NCI-H526 (cell line): ENCODE results near the gene LMNTD2.
A peak's percentile ranks its signal among the peaks of the same experiment; 100 is the strongest.

Source experiments
- DNase-seq, 2 experiments: peaks; one replicate each; lab custom pipeline; 2025; lab: John Stamatoyannopoulos, UW

The LMNTD2 gene

DNA sequence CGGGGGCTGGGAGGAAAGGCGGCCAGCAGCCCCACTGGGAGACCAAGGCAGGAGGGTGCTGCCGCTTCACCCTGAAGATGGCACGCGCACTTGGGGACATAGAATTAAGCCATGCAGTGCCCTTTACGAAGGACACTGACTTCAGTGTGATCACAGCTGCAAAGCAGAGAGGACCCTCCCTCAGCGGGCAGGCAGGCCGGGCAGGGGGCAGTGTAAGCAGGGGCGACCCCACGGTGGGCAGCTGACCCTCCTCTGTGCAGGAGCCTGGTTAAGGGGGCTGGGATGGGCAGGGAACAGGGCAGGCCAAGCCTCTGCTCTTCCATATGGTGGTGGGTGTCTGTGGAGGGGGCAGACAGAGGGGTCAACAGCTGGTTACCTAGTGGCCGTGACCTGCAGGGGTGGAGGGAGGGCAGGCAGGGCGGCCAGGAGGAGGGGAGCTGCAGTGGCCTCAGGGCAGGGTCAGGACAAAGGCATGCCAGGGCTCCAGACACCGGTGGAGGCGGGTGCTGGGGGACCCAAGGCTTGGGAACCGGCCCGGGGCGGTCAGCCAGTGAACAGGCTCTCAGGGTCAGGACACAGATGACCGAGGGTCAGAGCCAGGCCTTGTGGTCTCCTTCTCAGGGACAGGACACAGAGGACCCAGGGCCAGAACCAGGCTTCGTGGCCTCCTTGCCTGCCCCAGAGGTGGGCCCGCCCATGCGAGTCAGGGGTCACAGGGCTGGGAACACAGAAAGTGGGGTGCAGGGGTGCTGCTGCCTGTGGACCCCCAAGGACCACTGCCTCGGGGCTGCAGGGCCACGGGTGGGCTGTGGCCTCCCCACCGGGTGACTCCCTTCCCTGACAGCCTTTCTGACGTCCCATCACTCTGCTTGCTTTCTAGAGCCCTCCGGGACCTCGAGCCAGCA lies 7.2 kb downstream of the LMNTD2 start:
- DNase-seq = no peak

DNA sequence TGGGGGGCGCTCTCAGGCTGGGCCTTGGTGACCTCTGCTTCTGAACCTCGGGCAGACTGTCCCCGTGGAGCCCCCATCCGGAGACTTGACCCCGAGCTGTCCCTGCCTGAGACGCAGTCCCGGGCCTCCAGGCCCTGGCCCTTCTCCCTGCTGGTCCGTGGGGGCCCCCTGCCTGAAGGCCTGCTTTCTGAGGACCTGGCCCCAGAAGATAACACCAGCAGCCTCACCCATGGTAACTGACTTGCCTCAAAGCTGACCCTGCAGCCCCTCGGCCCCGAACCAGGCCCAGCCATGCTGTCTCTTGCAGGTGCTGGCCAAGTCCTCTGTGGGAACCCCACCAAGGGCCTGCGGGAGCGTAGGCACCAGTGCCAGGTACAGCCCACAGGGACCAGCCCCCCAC lies 8.9 kb downstream of the LMNTD2 start:
- no peak for DNase-seq

DNA sequence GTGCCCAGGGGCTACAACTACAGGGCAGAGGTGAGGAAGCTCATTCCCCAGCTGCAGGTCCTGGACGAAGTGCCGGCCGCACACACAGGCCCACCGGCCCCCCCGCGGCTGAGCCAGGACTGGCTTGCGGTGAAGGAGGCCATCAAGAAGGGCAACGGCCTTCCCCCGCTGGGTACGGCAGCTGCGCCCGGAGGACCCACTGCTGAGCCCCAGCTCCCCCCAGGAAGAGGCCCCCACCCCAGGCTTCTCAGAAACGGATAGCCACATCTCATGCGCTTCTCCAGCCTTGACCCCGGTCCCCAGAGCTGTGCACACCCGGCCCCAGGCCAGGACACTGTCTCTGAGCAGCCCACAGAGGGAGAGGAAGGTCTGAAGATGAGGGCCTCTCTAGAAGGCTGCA lies 9.4 kb downstream of the LMNTD2 start:
- no peak for DNase-seq

DNA sequence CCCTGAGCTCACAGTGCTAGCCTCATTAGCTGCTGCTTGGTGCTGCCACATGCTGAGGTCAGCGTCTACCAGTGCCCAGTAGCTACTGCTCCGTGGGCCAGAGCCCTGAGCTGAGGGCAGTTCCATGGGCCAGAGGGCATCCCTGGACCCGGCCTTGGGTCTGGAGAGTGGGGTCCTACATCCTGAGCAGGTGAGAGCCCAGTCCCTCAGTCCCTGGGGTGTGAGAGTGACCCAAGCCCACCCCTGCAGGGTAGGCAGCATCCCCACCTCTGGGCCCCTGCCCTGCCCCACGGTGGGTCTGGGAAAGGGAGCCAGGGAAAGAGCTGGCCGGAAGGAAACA lies 9.8 kb downstream of the LMNTD2 start:
- no peak for DNase-seq

DNA sequence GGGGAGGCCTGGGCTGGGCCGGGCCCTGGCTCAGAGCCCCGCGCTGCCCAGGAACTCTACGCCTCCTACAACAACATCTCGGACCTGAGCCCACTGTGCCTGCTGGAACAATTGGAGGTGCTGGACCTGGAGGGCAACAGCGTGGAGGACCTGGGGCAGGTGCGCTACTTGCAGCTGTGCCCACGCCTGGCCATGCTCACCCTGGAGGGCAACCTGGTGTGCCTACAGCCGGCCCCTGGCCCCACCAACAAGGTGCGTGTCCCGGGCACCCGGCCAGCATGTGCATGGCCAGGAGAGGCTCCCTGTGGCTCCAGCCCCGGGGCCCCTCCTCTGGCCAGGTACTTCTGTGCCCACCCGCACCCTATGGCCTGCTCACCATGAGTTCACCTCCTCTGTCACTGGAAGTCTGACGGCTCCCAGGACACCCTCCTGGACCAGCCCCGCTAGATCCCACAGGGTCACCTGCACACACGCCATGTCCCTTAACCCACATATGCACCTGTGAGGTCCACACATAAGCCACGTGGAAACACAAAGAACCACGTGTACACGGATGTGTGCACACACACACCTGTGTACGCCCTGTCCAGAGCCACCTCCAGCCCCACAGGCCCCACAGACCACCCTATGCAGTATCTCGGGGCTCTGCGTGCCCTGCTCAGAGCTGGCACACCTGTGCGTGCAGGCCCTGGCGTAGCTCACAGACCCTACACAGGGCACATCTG lies 10.4 kb downstream of the LMNTD2 start:
- no peak for DNase-seq

DNA sequence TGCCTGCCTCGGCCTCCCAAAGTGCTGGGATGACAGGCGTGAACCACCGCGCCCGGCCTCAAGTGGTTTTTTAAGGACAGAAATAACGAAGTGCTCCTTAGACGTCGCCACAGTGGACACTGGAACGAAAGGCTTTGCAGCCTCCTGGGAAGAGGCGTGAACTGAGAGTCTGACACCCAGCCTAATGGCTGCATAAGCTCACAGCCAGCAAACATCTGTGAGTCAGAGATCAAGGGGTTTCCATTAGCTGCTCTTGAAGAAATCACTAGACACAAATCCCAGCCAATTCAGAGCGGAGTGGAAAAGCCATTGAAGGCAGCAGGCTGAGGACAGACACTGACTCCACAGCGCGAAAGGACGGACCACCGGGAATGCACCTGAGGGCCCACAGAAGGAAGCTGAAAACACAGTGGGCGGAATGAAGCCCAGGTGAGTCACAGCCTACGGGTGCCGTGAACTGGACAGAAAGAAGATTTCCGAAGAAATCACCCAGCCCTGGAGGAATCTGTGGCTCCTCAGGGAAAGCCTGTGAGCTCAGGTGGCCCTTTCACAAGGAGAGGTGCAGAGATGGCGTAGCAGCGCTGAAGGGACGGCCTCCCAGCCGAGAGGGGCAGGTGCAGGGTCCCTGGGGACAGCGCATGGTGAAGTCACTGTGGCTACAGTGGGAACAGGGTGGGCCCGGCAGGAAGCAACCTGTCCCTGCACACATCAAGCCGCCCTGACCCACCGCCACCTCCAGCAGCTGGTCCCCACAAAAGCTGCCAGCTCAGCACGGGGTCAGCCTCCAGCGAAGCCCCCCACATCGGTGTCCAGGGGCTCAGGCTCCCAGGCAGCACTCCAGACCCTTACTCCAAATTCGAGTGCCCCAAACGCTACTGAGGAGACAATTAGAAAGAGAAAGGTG lies 11.6 kb downstream of the LMNTD2 start:
- peak in 1 of 2 experiments; percentile 50 for DNase-seq

DNA sequence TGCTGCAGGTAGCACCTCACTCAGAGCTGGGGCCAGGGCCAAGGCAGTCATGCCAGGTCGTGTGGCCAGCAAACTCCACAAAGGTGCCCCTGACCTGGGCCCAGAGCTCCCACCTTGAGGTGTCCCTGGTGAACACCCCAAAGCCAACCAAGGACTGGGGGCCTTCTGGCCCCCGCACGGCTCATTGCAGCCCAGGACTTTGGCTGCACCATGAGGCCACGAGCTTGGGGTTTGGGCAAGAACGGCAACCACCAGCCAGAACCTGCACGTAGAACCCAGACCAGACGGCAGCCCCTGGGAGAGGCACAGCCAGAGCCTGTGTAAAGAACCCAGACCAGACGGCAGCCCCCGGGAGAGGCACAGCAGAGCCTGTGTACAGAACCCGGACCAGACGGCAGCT lies 15.4 kb downstream of the LMNTD2 start:
- no peak for DNase-seq

DNA sequence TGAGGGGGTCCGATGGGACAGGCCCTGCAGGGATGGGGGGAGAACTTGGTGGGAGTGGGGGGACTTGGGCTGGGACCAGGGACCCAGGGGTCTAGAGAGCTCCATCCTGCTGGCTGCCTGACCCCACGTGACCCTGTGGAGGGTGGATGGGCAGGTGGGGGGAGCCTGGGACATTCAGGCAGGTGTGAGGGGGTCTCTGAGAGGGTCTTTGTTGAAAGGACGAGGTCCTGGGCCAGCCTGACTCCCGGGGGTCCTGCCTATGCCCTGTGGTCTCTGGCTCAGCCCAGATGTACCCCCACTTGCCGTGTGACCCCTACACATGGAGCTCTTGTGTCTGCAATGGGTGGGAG lies 15.7 kb downstream of the LMNTD2 start:
- DNase-seq = no peak

DNA sequence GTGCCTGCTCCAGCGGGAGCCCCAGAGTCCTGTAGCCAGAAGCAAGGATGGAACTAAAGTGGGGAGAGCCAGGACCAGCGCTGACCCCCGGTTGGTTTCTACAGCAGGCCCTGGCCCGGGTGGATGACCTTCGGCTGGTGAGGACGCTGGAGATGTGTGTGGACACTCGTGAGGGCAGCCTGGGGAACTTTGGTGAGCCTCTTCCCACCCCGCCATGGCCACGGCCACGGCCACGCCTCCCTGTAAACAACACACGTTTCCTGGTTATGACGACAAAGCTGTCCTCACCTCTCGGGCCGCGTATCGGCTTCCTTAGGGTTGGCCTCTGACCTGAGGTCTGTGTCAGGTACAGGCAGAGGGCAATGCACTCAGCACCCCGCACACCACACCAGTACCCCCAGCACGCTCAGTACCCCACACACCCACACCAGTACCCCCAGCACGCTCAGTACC lies 19.1 kb downstream of the LMNTD2 start:
- no peak for DNase-seq

DNA sequence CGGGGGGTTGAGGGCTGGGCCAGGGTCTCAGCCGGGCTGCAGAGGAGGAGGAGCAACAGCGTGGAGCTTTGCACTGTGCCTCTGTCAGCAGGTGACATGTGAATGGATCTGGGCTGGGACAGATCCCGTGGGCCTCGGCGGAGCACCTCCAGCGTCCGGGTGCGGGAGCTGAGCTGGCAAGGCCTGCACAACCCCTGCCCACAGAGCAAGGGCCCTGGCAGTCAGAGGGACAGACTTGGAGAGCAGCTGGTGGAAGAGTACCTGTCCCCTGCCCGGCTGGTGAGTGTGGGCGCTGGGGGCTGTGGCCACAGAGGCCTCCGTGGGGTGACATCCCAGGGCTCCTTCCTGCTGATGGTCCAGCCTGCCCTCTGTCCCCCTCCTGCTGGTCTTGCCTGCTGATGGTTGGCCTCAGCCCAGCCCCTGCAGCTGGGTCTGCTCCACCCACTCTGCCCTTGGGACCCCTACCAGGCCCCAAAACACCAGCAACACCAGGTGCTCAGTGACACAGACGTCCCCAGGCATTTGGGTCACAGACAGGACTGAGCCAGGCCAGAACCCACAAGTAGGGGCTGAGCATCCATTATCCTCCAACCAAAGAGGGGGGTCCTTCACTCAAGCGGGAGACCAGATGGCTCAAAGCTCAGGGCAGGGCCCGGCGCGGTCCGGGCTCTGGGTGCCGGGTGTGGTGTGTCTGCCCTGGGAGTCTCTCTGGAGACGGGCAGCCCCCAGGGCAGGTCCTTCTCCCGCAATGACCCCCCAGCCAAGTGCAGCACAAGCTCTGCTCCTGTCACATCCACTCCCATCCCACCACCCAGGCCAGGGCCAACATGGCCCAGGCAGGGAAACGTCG lies 19.7 kb downstream of the LMNTD2 start:
- no peak for DNase-seq

DNA sequence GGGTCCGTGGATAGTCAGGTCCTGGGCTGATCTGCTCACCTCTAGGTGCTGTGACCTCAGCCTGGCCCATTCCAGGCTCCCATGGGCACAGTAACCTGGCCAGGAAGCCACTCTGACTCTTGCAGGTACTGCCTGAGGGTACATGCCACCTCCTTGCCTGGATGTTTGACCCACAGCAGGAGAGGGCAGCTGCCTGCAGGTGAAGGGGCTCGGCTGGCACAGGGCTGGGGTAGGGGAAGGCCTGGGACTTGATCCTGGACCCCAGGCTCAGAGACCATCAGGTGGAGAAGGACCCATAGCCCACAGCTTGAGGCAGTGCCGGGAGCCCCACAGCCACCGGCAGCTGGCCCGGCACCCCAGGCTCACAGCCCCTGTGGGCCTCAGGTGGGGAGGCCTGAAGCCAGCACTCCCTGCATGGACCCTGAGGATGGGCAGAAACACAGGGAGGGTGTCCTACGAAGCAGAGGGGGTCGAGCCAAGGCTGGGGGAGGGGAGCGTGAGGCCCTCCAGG lies 20.5 kb downstream of the LMNTD2 start:
- no peak for DNase-seq

DNA sequence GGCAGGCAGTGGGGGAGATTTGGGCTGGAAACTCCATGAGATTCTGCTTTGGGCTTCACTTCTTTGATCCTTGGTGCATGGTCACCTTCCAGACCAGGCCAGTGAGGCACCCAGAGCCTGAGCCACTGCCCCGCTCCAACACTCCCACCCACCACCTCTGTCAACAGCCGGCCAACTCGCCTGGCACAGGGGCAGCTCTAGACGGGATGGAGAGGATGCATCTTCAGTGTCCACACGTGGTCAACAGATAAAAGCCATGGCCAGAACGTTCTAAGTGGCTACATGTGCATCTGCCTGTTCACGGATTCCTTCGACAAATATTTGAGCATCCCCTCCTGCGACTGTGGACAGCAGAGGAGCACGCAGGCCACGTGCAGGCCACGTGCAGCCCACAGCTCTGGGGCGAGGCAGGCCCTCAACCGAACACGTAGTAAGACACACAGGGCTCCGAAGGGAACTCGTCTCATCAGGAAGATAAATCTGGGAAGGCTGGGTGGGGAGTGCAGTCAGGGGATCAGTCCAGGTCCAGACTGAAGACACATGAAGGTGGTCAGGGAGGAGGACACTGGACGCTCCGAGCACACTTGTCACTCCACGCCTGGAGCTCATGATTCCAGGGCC lies 22.0 kb downstream of the LMNTD2 start:
- no peak for DNase-seq

DNA sequence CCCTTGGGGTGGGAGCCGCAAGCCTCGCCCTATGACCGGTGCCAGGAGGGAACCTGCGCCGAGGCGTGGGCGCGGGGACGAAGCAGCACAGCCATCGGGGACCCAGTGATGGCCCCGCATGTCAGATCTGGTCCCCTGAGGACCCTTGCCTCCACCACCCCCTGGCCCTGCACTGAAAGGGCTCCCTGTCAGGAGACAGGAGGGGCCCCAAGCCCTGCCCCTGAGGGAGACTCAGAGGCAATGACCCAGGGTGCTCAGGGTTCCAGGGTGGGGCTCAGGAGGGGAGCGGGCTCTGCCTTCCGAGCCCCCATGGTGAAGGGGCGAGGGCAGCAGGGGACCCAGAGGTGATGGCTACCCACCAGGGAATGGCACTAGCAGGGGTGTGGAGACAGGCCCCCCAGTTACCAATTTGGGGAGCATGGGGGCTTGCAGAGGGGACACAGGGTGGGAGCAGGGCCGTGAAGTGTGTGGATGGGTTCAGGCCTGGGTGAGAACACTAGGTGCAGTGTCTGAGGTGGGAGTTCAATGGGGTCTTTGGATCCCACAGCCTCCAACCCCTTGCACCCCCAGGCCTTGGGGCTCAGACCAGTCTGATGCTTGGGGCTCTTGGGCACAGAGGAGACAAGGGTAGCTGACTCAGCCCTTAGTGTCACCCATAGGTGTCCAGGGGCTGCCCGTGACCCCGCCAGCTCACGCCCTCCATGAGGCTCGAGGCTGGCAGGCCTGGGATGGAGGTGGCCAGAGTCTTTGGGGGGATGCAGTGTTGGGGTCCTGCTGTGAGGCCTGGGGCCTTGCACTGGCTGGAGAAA lies 22.7 kb downstream of the LMNTD2 start:
- DNase-seq = no peak

DNA sequence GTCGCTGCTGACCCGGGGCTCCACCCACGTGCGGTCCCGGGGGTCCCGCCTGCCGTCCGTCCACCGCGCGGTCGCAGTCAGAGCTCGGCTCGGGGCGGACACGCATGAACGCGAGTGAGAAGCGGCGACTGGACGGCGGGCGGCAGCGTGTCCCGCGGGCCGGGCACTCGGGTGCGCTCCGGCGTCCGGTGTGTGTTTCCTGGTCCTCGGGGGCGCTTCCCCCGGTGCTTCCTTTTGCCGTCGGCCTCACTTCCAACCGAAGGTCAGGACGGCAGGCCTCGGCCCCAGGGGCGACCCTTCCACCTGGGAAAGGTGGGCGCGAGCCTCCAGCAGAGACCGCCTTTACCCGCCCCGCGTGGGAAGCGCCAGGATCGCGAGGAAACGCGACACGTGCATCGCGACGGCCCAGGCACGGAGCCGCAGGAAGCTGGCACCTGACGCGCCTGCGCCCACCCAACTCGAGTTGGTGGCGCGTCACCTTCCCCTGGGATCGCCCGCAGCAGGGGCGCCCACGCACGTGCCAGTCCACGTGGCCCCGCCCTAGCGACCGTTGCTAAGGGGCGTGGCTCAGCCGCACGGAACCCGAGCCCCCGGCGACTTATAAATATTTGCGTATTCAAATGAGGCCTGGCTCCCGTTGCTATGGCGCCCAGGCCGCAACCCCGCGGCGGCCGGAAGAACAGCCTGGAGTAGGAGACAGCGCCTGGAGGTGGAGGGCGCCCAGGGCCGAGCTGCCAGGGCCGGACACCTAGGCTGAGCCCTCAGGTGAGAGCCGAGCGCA lies 23.5 kb downstream of the LMNTD2 start, which contains the start of gene LRRC56:
Gene LRRC56 (plus strand): TSS at position 687 of the 781 bp plus-strand sequence. CDS start 3,158 bp downstream, outside the sequence.
- DNase-seq = peak; percentile 92 to 99

DNA sequence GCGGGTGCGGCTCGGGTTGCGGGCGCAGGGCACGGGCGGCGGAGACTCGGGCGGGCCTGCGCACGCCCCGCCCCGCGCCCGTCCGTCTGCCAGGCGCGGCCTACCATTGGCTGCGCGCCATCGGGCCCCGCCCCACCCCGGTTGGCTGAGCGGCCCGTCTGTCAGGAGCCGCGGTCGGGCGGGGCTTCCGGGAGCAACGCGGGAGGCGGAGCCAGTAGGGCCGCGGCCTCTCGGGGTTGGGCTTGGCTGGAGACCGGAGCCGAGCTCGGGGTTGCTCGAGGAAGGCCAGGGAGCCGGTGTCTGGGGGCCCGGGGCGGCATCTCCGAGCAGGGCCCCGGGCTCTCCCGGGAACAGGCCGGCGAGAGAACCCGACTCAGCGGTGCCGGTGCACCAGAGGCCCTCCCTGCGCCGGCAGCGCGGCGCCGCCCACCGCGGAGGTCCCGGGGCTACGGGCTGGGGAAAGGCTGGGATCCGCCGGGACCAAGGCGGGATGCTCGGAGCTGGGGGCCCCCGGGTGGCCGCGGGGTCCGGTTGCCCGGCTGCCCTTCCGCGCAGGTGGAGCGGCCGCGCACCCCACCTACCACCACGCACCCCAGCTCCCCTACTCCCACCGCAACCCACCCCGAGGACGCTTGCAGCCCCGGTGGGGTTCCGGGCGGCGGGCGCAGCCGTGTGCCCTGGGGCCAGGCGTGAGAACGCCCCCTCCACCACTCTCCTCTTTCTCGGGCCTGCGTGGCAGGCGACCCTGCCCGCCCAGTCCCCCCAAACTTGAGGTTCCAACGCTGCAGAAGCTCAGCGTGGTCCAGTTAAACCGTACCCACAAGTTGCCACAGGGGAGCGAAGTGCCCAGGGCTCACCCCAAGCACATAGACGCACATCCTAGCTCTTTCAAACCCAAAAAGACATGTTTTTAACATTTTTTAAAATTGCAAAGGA lies 24.8 kb downstream of the LMNTD2 start, which contains the start of gene HRAS:
Gene HRAS (minus strand): TSS at position 58 of the 936 bp plus-strand sequence.
- DNase-seq = peak; percentile 80 to 99

DNA sequence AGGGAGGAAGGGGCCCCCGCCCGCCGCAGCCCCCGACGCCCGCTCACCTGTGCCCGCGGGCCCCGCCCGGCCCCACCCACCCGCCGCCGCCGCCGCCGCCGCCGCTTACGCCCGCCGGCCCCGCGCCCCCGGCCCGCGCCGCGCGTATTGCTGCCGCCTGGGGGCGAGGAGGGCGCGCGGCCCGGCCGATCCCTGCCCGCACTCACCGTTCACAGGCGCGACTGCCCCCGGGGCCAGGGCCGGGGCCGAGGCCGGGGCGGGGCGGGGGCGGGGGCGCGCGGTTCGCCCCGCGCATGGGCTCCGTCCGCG lies 25.4 kb downstream of the LMNTD2 start:
- DNase-seq = no peak

DNA sequence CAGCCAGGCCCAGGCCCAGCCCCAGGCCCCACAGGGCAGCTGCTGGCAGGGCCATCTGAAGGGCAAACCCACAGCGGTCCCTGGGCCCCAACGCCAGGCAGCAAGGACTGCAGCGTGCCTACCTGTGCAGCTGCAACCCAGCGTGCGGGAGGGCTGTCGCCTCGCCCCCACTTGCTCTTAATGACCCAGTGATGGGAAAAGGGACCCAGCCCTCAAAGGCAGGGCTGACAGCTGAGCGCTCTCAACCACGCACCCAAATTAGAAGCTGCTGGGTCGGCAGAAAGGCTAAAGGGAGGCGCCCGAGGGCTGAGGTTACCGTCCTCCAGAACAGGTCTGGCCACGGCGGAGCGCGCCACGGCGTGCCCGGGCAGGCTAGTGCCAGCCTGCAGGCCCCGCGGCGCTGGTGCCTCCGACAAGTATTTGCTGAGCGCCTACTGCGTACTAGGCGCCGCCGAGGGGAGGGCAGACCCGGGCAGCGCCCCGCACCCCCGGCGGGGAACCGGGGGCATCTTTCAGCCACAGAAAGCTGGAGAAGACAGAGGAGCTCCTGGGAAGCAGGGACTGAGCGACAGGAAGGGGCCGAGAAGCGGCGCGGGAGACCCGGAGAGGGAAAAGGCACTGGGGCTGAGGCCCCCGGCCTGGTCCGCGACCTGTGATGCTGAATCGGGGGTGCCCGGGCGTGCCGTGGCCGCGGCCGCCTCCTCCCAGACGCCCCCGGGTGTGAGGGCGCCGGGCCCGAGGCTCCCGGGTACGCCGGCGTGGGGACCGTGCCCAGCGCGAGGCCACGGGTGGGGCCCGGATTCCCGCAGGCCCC lies 25.9 kb downstream of the LMNTD2 start:
- DNase-seq = peak; percentile 46 to 87
